Duodenal mucosa (tissue), 2 donors: Measurements from ENCODE around the gene FAM13B.
"Not testable (repeated sequence)": the region's sequence is repeated elsewhere in the genome, so short reads cannot be mapped to it uniquely, and the experiment has no call there.

Experiments used
- H3K27ac ChIP-seq: one replicate; pipeline ENCODE4 v1.7.0; 2013; ENCODE audit warnings: low read depth, low read length
- H3K27me3 ChIP-seq, 2 donors: one replicate each; pipeline ENCODE4 v1.7.0; 2013; ENCODE audit warnings: low read length in 2 of 2, control low read depth in 1 of 2; ENCODE audit not compliant: insufficient read depth in 2 of 2, control insufficient read depth in 1 of 2
- H3K36me3 ChIP-seq, 2 donors: one replicate each; pipeline ENCODE4 v1.7.0; 2013; ENCODE audit warnings: low read length in 2 of 2, control low read depth in 1 of 2; ENCODE audit not compliant: insufficient read depth in 2 of 2, control insufficient read depth in 1 of 2
- H3K4me1 ChIP-seq, 2 donors: one replicate each; pipeline ENCODE4 v1.7.0; 2013; ENCODE audit warnings: low read length in 2 of 2, control low read depth in 1 of 2; ENCODE audit not compliant: insufficient read depth in 2 of 2, control insufficient read depth in 1 of 2
- H3K4me3 ChIP-seq, 2 donors: one replicate each; pipeline ENCODE4 v1.7.0; 2013; ENCODE audit warnings: low read length in 2 of 2, low read depth in 1 of 2
- H3K9ac ChIP-seq, 2 donors: one replicate each; pipeline ENCODE4 v1.7.0; 2013; ENCODE audit warnings: low read length in 2 of 2, low read depth in 1 of 2
- H3K9me3 ChIP-seq, 2 donors: one replicate each; pipeline ENCODE4 v1.7.0; 2013; ENCODE audit warnings: low read length in 2 of 2, control low read depth in 1 of 2; ENCODE audit not compliant: control insufficient read depth in 1 of 2

The FAM13B gene

DNA sequence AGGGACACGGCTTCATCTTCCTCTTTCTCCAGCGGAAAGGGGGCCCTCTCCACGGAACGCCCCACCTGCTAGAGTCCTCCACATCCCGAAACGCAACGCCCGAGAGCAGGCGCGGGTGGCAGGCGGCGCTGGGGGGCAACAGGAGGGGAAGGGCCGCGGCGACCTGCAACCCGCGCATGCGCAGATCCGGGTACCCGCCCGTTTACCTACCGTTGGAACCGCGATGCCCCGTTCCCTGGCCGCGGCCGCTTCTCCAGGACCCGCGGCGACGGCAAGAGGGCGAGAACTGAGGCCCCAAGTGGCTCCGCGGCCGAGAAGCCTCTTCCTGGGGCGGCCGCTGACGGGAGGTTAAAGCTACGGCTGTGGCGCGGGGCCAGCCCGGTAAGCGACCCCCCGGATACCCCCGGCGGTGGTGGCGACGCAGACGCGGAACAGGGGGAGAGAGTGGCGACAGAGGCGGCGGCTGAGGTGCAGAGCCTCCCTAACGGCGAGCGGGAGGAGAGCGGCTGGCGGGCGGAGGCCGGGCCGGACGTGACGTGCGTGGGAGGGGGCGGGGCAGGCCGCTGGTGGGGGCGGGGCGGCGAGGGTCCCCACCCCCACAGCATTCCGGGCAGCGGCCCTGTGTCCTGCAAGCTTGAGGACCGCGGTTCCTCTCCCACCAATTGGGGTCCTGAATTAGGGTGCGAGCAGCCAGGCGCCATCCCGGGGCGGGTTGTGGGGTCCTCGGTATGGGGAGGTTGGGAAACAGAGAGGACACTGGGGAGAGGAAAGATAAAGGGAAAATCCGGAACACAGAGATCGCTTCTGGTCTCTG, at the start of gene FAM13B:
Gene FAM13B (minus strand): TSS at position 508 of the 814 bp plus-strand sequence. CDS start 13,968 bp downstream, outside the sequence.
- peak within 1 kb of the TSS; percentile 88 to 95 for H3K4me3 ChIP-seq
- no peaks in the 10 kb centered on the region for H3K36me3 ChIP-seq
- H3K9ac ChIP-seq, result peak within 1 kb of the TSS; percentile 95 to 96
- H3K27me3 ChIP-seq, result no peaks in the 10 kb centered on the region
- no peaks in the 10 kb centered on the region for H3K9me3 ChIP-seq
- H3K4me1 ChIP-seq, result peaks cover 30 to 37% of the 10 kb centered on the region in 2 donors
- peak within 1 kb of the TSS; percentile 98 for H3K27ac ChIP-seq

DNA sequence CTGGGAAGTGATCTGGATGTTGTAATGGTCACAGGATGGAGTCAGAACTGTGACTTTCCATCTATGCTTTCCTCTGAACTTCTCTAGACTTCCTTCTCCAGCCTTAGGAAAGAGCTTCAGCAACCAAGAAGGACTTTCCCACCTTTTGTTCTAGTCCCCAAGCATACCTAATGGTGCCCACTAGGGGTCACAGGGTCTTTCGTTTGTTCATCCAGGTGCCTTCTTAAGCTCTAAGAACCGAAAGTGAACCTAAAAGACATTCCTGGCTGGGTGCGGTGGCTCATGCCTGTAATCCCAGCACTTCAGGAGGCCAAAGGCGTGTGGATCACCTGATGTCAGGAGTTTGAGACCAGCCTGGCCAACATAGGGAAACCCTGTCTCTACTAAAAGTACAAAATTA, 49.2 kb upstream of the FAM13B start:
- H3K27ac ChIP-seq, result no peak overlapping the region
- no peak overlapping the region for H3K4me3 ChIP-seq
- H3K4me1 ChIP-seq, result no peaks in the 10 kb centered on the region
- no peak overlapping the region for H3K9ac ChIP-seq
- no peaks in the 10 kb centered on the region for H3K36me3 ChIP-seq
- H3K27me3 ChIP-seq, result no peaks in the 10 kb centered on the region
- H3K9me3 ChIP-seq, result no peaks in the 10 kb centered on the region

DNA sequence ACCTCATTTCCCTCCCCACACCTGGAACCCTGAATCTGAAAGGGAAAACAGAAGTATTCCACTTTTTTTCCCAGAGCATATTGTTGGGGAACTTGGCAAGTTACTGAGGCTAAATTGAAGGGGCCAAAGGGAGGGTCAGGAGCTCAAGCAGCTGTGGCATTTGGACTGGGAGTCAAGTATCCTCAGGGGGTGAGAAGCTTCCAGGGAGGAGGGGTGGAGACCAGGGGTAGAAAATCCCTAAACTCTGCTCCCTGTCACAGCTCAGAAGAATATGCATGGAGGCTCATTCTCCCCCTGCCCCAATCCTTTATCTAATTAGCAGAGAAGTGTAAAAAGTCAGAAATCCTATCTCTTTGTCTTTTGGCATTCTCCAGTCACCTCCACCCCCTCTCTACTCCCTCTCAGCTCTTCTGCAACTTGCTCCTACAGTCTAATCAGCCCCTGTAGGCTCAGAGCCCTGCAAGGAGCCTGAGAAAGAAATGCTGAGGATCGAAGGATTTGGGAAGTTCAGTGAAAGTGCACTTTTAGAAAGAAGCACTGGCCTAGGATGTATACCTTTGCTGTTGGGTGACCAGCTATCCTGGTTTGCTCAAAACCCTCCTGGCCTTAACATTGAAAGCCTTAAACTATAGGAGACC, 45.2 kb upstream of the FAM13B start:
- Histone ChIP-seq H3K36me3 (no peaks in the 10 kb centered on the region), H3K9ac (no peak overlapping the region), H3K27me3 (no peaks in the 10 kb centered on the region), H3K4me3 (no peak overlapping the region), H3K4me1 (no peaks in the 10 kb centered on the region), H3K9me3 (no peaks in the 10 kb centered on the region), H3K27ac (no peak overlapping the region)

DNA sequence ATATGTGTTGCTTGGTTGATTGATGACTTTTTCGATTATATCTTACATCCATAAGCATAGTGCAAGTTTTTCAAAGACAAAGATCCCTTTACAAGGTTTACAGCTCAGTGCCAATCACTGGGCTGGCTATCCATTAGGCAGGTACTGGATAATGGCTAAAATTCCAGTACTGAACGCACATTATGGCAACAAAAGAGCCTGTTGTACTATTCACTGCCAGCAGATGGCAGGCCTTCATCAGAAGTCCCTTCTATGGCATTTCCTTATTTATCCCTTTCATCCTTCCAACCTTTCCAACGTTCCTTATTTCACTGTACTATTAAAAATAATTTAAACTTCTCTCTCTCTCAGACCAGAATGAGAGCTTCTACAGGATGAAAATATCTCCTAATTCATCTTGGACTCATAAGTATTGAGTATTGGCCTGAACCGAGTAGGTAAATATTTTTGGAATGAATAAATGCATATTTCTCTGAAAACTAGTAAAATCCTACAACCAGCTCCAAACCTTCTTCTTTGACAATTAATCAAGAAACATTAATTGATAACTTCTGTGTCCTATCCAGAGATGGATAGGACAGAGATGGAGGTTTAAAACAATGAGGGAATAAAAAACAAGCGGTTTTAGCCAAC, 44.3 kb upstream of the FAM13B start:
- H3K4me3 ChIP-seq, result no peak overlapping the region
- no peaks in the 10 kb centered on the region for H3K4me1 ChIP-seq
- H3K27me3 ChIP-seq, result no peaks in the 10 kb centered on the region
- no peak overlapping the region for H3K9ac ChIP-seq
- H3K27ac ChIP-seq, result no peak overlapping the region
- H3K9me3 ChIP-seq, result no peaks in the 10 kb centered on the region
- no peaks in the 10 kb centered on the region for H3K36me3 ChIP-seq

DNA sequence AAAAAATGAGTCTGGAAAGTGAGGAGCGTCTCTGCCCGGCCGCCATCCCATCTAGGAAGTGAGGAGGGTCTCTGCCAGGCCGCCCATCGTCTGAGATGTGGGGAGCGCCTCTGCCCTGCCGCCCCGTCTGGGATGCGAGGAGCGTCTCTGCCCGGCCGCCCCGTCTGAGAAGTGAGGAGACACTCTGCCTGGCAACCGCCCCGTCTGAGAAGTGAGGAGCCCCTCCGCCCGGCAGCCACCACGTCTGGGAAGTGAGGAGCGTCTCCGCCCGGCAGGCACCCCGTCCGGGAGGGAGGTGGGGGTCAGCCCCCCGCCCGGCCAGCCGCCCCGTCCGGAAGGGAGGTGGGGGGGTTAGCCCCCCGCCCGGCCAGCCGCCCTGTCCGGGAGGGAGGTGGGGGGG, 37.1 kb upstream of the FAM13B start:
- H3K4me1 ChIP-seq, H3K4me3 ChIP-seq, H3K27me3 ChIP-seq, H3K9me3 ChIP-seq, H3K27ac ChIP-seq, H3K36me3 ChIP-seq, H3K9ac ChIP-seq: not testable (repeated sequence)

DNA sequence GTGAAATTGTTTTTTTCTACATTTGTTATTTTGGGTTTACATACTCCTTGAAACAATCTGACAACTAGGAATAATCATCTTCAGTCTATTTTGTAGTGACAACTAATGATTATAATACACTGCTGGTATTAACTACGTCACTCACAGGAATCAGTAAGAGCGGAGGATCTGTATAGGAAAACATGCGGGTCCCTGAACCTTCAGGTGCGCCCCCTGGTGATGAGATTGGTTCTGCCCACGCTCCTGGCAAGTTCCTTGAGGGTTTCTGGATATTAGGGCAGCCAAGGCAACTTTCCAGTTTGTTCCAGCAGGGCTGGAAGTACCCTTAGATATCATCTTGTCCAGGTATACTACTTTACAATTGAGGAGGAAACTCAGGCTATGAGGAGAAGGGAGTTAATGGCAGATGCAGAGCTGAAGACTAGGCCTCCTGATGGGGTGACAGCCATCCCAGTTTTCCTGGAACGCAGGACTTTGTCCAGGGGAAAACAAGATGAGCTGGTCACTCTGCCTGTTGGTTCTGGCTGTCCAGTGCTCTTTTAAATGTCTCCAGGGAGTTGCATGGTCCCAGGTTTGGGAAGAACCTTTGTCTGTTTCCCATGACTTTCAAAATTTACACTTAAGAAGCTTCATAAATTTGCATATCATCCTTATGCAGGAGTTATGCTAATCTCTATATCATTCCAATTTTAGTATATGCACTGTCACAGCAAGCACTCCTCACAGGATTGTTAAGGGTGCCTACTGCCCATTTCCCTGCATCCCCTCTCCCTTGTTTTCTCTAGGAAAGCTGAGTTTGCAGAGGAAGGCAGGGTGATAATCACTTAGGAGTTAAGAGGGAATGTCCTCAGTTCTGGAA, 36.1 kb upstream of the FAM13B start:
- H3K36me3 ChIP-seq, result no peaks in the 10 kb centered on the region
- no peaks in the 10 kb centered on the region for H3K9me3 ChIP-seq
- no peaks in the 10 kb centered on the region for H3K4me1 ChIP-seq
- no peak overlapping the region for H3K27ac ChIP-seq
- H3K27me3 ChIP-seq, result no peaks in the 10 kb centered on the region
- no peak overlapping the region for H3K4me3 ChIP-seq
- no peak overlapping the region for H3K9ac ChIP-seq

DNA sequence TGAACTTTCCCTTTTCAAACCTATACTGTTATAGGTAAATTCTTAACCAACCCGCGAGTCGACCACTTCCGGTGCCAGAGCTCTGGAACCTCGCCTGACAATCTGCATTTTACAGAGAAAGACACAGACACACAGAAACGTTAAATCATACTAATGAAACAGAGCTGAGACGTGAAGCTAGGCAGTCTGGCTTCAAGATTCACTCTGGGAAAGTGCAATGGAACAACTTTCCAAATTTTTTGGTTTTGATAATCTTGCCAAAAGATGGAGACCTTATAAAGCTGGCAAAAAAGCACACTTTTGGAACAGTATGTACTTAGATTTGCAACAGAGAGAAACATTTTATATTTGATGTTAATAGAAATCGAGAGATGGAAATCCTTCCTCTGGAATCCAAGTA, 35.1 kb upstream of the FAM13B start:
- Histone ChIP-seq H3K9me3 (no peaks in the 10 kb centered on the region), H3K36me3 (no peaks in the 10 kb centered on the region)

DNA sequence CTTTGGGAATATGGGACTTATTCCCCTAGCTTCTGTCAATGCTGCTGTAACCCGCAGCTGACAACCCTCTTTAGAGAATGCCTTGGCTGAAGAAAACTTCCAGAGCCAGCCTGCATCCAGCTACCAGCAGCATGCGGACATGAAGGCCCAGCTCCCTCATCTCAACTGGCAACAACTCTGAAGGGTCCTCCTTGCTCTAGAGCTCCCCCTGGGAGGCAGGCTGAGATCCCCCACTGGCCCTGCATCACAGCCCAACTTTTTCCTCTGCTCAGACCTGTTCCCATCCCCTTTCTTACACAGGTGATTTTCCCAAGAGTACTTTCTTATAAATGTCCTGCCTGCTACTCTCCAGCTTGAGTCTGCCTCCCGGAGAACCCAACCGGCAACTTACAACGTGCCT, 32.2 kb upstream of the FAM13B start:
- Histone ChIP-seq H3K9ac (no peak overlapping the region), H3K27ac (no peak overlapping the region), H3K9me3 (no peaks in the 10 kb centered on the region), H3K27me3 (no peaks in the 10 kb centered on the region), H3K4me3 (no peak overlapping the region), H3K36me3 (no peaks in the 10 kb centered on the region), H3K4me1 (no peaks in the 10 kb centered on the region)

More for the DNA sequence above, 35.1 kb upstream of the FAM13B start:
- no peak overlapping the region for H3K27ac ChIP-seq
- H3K4me3 ChIP-seq, result no peak overlapping the region
- no peaks in the 10 kb centered on the region for H3K27me3 ChIP-seq
- H3K9ac ChIP-seq, result no peak overlapping the region
- no peaks in the 10 kb centered on the region for H3K4me1 ChIP-seq

DNA sequence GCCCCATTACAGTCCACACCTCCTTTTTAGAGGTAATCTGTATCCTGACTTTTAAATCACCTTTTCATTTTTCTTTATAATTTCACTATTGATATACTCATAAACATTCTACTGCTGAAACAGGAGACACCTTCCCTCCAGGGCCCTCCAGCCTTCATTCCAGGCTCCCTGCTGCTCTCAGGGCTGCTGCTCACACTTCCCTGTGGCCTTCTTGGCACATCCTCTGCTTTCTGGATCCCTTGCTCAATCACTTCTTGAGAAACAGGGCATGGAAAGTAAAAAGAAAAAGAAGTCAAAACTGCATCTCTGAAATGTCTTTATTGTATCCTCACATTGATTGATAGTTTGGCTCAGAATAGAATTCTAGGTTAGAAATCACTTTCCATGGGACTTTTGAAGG, 31.6 kb upstream of the FAM13B start:
- Histone ChIP-seq H3K27ac (no peak overlapping the region), H3K27me3 (no peaks in the 10 kb centered on the region), H3K36me3 (no peaks in the 10 kb centered on the region)

More for the DNA sequence above, 31.6 kb upstream of the FAM13B start:
- no peak overlapping the region for H3K9ac ChIP-seq
- no peaks in the 10 kb centered on the region for H3K9me3 ChIP-seq
- H3K4me1 ChIP-seq, result no peaks in the 10 kb centered on the region
- H3K4me3 ChIP-seq, result no peak overlapping the region
